ENCODE results near the gene FILIP1L.

FILIP1L gene

DNA sequence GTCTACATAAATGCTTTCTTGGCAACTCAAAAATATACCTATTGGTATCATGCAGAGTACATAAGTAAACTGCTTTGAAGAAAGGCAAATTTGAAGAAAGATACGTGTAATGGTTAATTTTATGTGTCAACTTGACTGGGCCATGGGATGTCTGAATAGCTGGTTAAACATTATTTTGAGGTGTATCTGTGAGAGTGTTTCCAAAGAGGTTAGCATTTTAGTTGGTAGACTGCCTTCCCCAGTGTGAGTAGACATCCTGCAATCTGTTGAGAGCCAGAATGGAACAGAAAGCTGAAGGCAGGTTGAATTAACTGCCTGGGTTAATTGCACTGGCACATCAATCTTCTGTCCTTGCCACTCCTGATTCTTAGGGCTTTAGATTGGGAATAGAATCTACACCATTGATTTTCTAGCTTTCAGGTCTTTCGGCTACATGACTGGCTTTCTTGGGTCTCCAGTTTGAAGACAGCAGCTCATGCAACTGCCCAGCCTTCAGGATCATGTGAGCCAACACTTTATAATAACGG lies 198.3 kb downstream of the FILIP1L start:
- FAIRE-seq: no peak

DNA sequence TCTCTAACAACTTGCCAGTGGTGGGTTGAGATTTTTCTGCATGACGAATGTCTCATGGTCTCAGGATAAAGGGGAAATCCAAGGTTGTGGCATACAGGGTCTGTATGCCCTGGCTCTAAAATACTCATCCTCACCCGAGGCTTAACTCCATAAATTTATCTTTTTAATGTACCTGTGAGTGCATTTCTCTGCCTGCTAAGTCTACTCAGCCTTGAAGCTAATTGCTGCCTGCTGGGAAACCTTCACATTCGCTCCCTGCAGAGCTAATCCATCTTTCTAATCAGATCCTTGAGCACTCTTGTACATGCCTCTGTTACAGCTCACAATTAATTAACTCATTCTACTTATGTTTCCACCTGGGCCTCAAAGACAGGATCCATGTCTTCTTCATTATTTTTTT lies 202.9 kb downstream of the FILIP1L start:
- FAIRE-seq: peak; percentile 94

DNA sequence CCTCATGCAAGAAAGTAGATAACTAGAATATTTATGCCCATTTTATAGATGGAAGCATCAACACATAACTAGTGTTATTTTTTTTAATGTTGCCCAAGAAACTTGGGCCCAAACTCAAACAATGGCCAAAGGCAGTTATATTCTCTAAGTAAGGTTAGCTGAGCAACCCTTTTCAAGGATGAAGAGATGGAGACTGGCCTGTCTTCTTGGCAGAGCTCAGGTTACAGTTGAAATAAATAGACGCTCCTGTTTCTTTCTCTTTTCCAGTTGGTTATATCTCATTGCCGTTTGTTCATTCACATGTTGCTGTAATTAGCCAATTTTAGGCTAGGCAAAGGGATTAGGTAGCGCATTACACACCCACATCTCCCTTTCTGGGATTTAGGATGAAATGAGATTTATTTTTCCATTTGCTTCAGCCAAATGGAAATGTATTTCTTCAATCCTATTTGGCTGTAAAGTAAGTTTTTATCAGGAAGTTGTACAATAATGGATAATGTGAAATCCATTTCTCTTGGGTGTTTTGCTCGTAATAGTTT lies 203.5 kb downstream of the FILIP1L start:
- no peak for FAIRE-seq

DNA sequence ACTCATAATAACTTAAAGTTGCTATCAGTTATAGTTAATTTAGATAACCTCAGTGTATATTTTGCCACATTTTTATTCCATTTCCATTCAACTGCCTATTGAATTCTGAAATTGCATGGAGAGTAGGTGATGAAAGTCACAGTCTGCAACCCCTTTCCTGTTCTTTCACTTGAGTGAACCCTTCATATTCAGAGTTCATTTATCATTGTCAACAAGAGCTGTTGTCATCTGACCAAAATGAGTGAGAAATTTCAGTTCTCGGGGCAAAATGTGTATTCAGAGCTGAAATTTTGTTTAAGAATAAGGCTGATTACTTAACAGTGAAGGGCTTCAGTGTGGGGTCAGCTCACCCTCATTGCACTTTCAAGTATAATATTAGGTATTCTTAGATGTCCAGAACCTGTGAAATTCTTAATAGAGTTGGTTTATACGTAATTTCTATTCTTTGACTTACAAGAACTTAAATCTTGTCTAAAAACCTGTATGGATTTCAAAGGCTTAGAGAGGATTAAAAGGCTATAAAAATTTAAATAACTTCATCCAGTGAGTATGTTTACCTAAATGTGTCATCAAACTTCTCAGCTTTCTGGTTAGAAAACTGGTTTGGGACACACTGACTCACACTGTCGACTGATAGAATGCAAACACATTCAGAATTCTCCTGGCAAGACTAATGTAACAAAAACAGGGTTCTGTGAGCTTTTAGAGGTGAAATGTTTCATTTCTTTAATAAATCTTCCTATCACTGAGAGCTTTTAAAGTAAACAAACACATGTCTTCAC lies 204.4 kb downstream of the FILIP1L start:
- FAIRE-seq: no peak

DNA sequence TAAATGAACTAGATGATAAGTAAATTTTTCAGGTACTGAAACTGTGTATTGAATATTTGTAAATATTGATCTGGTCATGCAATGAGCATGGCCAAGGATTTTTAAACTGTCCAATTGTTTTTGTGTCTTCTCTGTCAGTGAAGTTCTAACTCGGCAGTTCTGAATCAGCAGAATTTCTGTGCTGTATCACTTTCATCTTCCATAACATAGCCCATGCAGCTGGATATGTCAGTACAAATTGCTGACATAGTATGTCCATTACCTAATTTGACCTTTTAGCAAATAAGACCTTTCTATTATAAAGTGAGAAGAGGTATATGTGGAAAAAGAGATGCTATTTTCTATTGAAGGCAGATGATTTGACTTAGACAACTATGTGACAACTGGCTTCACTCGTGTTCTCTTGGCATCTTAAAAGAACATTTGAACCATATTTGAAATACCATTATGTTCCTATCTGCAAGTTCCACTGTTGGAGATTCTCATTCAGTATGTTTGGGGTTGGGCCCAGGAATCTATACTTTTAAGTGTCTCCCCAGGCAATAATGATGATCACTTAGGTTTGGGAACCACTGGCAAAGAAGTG lies 206.2 kb downstream of the FILIP1L start:
- peak; percentile 13 for FAIRE-seq

DNA sequence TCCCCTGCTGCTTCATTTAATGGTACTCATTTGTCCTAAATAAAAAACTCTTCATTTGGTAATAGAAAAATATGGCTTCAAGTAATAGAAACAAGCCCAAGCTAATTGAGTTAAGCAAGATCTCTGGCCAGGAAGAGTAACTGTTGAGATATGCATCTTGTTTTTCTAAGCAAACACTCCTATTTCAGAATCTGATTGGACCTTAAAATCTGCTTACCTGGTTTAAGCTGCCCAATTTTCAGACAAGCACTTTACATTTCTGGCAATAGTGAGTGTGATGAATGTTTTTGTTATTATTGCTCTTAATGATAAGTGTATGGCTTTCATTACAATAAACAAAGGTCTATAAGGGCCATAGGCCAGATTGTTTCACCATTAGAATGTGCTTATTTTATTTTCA lies 210.4 kb downstream of the FILIP1L start:
- no peak for FAIRE-seq

DNA sequence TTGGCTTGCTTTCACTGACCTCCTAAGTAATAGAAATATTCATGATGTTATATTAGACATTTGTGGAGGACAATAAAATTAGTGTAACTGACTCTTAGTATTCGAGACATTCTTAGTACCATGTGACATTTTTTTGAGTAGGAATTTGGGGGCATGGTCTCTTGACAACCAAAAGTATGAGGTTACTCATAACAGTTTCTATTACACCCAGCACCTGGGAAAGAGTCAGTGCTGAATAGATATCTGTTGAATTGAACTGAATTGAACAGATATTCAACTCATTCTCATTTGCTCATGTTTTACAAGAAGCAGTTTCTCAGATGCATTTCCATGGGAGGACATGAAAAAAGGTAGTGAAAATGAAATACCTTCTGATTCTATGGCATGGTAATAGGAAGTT lies 212.2 kb downstream of the FILIP1L start:
- no peak for FAIRE-seq

DNA sequence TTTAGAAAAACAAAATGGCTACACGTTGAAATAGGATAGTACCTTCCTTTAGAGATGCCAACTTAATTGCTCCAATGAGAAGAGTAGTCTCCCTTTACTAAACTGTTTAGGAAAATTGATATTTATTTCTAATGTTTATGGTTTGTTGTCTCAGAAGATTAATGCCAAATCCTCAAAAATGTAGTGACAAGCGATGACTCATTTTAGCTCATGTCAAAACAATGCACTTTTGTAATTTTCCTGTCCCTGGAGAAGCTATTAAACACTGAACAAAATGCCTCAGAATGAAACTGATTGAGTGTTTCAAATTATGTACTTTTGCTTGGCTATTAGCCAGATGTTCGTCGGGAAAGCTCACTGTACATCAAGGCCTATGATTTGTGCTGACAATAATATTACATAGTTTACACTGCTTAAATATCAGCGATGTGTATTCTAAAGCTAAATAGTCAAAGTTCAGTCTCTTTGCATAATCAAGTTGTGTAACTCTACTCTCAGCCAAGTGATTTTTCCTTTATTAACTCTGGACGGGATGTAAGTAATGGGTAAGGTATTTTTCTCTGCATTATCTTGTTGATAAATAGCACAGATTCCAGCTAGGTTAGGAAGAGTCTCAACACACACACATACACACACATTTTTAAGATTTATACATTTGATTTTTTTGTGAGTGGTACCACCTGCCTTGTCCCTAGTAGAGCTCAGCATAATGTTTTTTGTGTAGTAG lies 212.9 kb downstream of the FILIP1L start:
- peak; percentile 92 for FAIRE-seq

DNA sequence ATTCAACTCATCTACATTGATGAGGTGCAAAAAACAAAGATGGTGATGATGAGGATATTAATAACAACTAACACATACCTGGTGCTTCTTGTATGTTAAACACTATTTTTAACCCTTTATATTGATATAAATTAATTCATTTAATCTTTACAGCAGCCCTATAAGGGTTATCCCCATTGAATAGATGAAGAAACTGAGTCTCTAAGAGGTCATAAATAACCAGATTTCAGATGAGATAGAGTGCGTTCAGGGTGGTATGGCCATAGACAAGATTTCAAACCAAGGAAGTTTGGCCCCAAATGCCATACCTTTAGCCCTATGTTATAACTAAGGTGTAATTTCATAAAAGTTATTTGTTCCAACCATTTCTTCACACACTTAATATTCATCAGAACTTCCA lies 214.1 kb downstream of the FILIP1L start:
- FAIRE-seq: no peak

DNA sequence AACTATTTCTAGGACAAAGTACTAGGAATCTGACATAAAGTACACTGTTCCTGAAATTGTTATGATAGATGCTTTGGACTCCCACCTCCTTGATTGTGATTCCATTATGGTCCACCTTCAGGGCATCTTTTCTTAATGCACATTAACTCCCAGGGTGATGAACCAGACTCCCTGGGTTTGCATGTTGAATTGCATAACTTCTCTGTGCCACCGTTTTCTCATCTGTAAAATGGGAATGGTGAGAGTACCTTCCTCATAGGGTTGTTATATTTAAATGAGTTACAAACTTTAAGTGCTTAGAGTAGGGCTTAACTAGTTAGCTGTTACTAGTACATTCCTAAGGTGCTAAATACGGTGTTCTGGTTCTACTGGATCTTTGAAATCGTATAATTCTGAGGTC lies 214.7 kb downstream of the FILIP1L start:
- no peak for FAIRE-seq

DNA sequence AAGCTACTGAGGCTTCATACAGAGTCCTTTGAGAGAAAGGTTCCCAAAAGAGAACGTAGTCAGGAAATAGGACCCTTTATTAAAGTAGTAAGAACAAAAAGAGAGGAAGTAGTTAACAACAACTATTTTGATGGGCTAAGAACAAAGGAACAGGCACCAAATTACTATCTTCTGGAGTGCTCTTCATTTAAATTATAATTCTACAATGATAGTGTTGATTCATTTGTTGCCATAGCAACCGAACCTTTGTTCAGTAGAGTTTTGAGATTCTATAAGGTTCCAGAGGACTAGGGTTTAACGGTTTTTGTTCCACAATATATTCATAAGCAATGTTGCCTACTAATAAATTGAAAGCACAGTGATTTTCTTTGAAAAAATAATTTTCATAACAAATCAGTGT lies 217.8 kb downstream of the FILIP1L start:
- FAIRE-seq: no peak

DNA sequence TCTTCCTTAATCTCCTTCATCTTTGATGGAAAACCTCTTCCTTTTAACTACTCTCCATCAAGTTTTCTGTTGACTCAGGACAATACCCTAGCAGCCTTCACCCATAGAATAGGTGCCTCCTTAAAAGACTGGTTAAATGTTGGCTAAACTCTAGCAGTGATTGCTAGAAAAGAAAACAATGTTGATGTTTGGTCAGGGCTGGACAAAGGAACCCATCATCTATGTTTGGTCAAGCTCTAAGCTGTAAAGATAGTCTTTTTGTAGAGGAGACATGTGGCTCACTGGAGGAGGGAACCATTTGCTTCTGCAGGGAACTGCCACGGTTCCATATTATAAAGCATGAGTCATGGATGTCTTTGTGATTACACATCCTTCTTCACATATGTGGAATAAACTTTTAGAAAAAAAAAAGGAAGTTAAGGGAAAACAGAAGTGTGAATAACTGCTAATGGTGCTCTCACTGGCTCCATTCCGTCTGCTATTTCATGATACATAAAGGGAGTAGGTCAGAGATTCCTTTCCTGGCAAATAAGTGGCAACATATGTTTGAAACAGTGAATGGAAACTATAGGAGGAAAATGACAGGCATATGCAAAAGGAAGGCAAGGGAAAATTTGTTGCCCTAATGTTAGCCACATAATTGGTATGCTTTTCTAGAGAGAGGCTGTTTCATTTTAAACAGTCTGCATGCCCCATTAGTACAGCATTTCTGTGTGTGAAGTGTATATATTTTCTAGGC lies 218.4 kb downstream of the FILIP1L start:
- no peak for FAIRE-seq

DNA sequence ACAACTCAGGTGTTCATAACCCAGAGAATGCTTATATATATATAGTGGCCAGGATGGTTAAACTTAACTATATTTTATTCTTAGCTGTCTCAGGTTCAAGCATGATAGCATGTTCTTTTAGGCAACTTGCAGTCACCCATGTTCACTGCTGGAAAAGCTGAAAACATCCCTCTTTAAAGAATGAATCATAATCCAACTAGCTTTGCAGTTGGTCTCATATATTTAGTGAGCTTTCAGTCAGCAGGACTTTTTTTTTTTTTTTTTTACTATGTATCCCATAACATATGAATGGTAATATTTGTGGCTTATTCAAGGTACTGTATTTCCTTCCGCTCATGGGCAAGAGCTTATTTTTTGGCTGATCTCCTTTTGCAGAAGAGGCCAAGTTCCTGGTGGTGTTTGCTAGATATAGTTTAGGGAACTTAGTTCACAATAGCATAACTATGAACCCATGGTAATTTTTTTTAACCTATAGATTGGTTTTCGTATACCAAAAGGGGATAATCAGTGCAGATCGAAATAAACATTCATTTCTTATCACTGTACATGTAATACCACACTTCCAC lies 219.1 kb downstream of the FILIP1L start:
- no peak for FAIRE-seq

DNA sequence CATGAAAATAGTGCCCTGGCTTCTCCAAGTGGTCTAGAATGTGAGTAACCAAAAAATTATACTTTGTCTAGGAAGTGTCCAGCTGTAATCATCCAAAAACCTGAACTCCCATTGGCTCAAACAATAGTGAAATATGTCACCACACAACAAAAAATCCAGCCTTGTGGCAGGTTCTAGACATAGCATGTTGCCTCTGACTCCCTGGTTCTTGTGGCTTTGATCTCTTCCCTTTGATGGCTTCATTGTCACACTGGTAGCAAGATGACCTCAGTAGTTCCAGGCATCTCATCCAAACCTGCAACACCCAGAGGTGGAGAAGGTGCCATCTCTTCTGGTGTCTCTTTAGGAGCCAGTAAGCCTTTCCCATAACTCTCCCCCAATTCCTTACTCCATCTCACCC lies 222.0 kb downstream of the FILIP1L start:
- no peak for FAIRE-seq

DNA sequence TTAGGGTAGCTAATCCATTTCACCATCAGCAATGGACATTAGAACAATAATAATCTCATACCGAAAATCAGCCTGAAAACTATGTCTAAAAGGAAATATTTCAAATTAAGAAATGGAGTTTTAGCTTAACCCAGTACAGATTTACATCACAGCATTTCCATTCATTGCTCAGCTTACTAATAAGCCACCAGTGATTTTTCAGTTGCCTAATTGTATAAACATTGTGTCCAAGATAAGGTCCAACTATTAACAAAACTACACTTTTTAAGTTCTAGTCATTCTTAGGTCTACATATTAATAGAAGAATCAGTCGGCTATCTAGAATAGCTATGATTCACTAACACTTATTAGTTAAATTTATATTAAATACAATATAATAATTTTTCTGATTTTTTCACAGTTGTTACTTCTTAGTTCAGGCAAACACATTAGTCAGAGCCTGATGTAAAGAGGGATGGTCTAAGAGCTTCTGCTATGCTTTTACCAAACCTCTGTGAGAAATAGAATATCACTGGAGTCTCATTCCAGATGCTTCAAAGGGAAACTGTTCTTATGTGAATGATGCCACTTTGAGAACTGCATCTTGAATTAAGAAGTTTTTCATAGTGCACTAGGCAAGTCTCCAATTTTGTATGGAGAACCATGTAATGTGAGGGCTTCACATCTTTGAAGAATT lies 222.6 kb downstream of the FILIP1L start:
- FAIRE-seq: no peak

DNA sequence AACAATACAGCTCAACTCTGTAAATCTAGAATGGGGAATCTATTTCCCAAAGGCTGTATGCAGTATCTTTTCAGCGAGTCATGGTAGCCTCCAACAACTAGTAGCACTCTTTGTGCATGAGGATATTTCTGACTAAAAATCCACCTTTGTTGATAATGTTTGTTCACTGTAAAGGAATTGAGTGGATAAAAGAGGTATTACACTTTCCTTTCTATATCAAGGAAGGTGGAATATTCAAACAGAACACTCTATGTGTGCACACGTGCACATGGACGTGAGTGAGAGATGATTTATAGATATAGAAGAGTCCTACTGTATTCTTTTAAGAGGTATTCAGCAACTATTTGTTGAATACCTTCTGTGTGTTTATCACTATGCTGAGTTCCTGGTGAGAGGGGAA lies 228.4 kb downstream of the FILIP1L start:
- no peak for FAIRE-seq

DNA sequence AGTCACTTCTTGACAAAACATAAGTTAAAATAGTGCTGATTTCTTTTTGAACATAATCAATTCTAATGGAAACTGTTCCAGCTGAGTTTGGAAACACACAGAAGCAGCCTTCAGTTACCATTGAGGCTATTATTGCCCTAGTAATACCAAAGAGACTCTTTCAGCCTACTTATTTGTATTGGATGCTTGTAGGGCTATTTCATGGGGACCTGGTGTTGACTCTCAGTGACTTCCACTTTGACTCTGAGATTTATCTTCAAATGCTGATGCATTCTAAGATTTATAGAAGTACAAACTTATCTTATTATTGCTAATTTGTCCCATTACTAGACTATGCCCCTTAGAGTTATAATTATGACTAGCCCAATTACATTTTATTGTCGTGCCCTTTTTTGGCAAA lies 229.2 kb downstream of the FILIP1L start:
- FAIRE-seq: no peak

DNA sequence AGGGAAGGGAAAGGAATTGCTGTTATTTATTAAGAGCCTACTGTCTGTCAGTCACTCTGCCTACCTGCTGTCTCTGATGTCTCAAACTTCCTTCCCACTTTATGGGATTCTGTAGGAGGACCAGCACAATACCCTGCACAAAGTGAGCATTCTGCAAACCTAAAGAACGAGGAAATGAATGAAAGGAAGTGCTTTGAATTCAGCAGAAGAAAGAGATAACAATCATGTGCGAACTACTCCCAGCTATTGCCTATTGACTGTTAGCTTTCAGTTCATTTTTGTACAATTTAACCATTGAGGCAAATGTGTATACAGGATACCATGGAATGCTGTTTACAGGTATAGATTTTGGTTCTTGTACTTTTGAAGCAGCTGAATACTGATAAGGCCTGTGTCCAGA lies 229.8 kb downstream of the FILIP1L start:
- no peak for FAIRE-seq

DNA sequence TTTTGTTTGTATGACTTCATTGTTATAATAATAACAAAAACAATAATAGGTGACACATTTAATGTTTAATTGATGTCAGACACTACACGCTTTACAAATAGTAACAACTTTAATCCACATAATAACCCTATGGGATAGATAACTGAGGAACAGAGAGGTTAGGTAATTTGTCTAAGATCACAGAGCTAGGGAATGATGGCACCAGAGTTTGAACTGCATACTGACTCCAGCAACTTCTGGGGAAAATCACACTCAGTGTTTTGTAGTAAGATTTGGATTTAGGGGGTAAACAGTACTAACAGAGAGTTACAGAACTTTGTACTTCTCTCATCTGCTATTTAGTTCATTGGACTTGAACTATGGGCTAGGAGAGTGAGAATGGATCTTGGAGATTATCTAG lies 230.6 kb downstream of the FILIP1L start:
- no peak for FAIRE-seq

DNA sequence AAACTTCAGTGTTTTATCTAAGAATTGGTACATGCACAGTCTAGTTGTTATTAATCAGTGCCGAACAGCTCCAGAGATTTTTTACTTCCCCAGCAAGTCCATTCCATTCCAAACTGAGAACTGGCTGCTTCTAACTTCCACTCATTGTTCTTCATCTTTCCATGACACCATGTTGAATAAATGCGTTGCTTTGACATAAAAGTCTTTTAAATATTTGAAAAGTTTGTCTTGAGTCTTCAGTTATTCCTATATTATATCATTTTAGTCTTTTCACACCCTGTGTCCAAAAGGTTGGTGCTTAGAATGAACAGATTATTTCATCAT lies 231.2 kb downstream of the FILIP1L start:
- no peak for FAIRE-seq

DNA sequence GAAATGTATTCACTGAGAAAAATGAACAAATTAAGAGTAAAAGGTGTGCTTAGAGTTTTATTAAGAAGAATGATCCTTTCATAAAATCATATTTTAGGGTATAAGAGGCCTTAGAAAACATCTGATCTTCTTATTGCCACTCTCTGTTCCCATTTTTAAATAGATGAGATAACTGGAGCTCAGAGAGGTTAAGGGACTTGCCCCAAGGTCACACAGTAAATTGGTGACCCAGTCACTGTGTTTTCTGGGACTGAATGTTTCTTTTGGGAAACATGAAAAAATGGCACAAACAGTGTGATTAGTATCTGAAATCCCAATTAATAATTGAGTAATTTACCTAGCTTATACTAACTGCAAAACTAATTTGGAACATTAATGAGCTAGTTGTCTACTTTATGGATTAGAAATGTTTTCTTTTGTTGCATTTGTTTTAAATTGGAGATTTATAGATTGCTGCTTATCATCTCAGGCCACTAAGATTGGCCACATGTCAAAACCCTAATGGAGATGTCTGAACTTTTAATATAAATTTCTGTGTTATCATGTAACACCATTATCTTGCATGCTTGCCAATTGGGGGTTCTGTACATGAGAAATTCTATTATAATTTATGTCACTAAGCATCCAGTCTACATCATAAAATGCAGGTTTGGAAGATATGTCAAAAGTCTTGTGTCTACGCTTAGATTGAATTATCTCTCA lies 231.7 kb downstream of the FILIP1L start:
- no peak for FAIRE-seq

DNA sequence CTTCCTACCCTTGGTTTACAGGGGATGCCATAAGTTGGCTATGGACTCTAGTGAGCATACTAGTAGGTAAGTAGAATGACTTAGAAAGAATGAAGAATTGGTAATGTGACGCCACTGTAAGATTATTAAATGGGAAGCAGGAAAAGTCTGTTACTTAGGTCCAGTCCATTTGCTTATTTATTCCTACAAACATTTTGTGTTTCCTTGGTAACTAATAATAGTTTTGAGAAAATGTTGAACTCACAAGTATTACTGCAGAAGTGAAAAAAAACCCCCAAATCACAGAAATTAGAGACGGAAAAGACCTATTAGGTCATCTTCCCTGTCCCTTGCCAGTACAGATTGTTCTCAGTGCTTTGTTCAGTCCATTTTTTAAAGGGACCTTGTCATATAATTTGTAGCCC lies 233.2 kb downstream of the FILIP1L start:
- FAIRE-seq: no peak

All from islet of Langerhans (tissue), 1 donor.